Gastrocnemius medialis (tissue), 4 donors: ENCODE data around the gene TSPAN7.

Experiments used
- POLR2A ChIP-seq, 2 donors: fragments of 450-650 bp; IDR thresholded peaks; one replicate each; pipeline ENCODE4 v1.6.1; 2017; ENCODE audit warnings: antibody characterized with exemption in 2 of 2, mild to moderate bottlenecking in 2 of 2, moderate library complexity in 2 of 2
- TF ChIP-seq, protein P1 (sequence below), 5 experiments: fragments of 450-650 bp in 3 of 5; fragments of 200-600 bp in 2 of 5; sonication (generic) in 2 of 5; IDR thresholded peaks in 4 of 5; conservative IDR thresholded peaks in 1 of 5; 1 replicate in 4 of 5; 2 replicates in 1 of 5; pipeline ENCODE4 v1.5.1; 2016 to 2019; ENCODE audit warnings: antibody characterized with exemption in 5 of 5, mild to moderate bottlenecking in 3 of 5, moderate library complexity in 3 of 5

- no peak for TF ChIP-seq POLR2A (IDR thresholded peaks at IDR 0.05)
- TF ChIP-seq, protein P1, sequence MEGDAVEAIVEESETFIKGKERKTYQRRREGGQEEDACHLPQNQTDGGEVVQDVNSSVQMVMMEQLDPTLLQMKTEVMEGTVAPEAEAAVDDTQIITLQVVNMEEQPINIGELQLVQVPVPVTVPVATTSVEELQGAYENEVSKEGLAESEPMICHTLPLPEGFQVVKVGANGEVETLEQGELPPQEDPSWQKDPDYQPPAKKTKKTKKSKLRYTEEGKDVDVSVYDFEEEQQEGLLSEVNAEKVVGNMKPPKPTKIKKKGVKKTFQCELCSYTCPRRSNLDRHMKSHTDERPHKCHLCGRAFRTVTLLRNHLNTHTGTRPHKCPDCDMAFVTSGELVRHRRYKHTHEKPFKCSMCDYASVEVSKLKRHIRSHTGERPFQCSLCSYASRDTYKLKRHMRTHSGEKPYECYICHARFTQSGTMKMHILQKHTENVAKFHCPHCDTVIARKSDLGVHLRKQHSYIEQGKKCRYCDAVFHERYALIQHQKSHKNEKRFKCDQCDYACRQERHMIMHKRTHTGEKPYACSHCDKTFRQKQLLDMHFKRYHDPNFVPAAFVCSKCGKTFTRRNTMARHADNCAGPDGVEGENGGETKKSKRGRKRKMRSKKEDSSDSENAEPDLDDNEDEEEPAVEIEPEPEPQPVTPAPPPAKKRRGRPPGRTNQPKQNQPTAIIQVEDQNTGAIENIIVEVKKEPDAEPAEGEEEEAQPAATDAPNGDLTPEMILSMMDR (IDR thresholded peaks at IDR 0.05 in 4 of 5, conservative IDR thresholded peaks at IDR 0.05 in 1 of 5), result no peak
Observed at GRCh38 chrX:38618180-38618579, 56.8 kb downstream of the TSPAN7 start.
